ENCODE data around the gene TREML4.
"Not testable (repeated sequence)": the region's sequence is repeated elsewhere in the genome, so short reads cannot be mapped to it uniquely, and the experiment has no call there.

Gene TREML4

GRCh38 chr6:41228096-41228495, at the start of gene TREML4:
TREML4 (plus strand) TSS chr6:41228349; CDS start chr6:41228428, 79 bp downstream.
- DNase-seq, result no peak

- DNase-seq, result no peak
These were observed 49.0 kb upstream of the TREML4 start for GRCh38 chr6:41179163-41179562.

GRCh38 chr6:41181566-41181965, 46.6 kb upstream of the TREML4 start:
- DNase-seq, result no peak

GRCh38 chr6:41182069-41183034, 45.8 kb upstream of the TREML4 start:
- DNase-seq, result peak in 1 of 2 experiments; percentile 44

GRCh38 chr6:41184761-41185160, 43.4 kb upstream of the TREML4 start:
- DNase-seq, result no peak

GRCh38 chr6:41186031-41186562, 42.1 kb upstream of the TREML4 start:
- DNase-seq, result no peak

GRCh38 chr6:41187924-41188886, 39.9 kb upstream of the TREML4 start:
- DNase-seq, result no peak

- DNase-seq, result not testable (repeated sequence)
These were observed 39.1 kb upstream of the TREML4 start for GRCh38 chr6:41189046-41189445.

- no peak for DNase-seq
These were observed 38.2 kb upstream of the TREML4 start for GRCh38 chr6:41189967-41190366.

GRCh38 chr6:41190791-41191190, 37.4 kb upstream of the TREML4 start:
- DNase-seq, result no peak

- peak in 1 of 2 experiments; percentile 38 for DNase-seq
These were observed 36.6 kb upstream of the TREML4 start for GRCh38 chr6:41191569-41191968.

GRCh38 chr6:41193171-41193734, 34.9 kb upstream of the TREML4 start:
- no peak for DNase-seq

GRCh38 chr6:41193884-41194283, 34.3 kb upstream of the TREML4 start:
- no peak for DNase-seq

GRCh38 chr6:41194386-41194785, 33.8 kb upstream of the TREML4 start:
- no peak for DNase-seq

GRCh38 chr6:41197234-41197633, 30.9 kb upstream of the TREML4 start:
- DNase-seq, result no peak

GRCh38 chr6:41199552-41200246, 28.4 kb upstream of the TREML4 start:
- no peak for DNase-seq

GRCh38 chr6:41200296-41200900, 27.8 kb upstream of the TREML4 start:
- DNase-seq, result peak; percentile 22 to 48

GRCh38 chr6:41200901-41201763, 27.0 kb upstream of the TREML4 start, which contains the start of gene TREML2:
TREML2 (minus strand) TSS chr6:41201149; CDS start chr6:41201008, 141 bp downstream.
- DNase-seq, result peak in 1 of 2 experiments; percentile 44

GRCh38 chr6:41201764-41202173, 26.4 kb upstream of the TREML4 start:
- no peak for DNase-seq

GRCh38 chr6:41204156-41204555, 24.0 kb upstream of the TREML4 start:
- DNase-seq, result no peak
